Measurements from ENCODE around the gene KRTAP10-5.

DNA sequence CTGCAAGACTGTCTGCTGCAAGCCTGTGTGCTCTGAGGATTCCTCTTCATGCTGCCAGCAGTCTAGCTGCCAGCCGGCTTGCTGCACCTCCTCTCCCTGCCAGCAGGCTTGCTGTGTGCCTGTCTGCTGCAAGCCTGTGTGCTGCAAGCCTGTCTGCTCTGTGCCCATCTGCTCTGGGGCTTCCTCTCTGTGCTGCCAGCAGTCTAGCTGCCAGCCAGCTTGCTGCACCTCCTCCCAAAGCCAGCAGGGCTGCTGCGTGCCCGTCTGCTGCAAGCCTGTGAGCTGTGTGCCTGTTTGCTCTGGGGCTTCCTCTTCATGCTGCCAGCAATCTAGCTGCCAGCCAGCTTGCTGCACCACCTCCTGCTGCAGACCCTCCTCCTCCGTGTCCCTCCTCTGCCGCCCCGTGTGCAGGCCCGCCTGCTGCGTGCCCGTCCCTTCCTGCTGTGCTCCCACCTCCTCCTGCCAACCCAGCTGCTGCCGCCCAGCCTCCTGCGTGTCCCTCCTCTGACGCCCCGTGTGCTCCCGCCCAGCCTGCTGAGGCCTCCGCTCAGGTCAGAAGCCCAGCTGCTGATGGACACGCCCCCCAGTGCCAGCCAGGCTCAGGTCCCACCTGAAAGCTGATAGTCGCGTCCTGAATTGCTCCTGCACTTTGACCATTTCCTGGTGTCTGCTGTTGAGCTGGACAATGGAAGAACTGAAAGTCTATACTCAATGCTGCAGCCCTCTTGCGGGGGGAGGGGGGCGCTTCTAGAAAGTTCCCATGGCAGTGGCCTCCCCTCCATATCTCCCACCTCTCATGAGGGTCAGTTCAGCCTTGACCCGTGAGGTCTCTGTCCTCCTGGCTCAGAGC, 5.7 kb downstream of the KRTAP10-5 start:
- TF ChIP-seq, protein P1, sequence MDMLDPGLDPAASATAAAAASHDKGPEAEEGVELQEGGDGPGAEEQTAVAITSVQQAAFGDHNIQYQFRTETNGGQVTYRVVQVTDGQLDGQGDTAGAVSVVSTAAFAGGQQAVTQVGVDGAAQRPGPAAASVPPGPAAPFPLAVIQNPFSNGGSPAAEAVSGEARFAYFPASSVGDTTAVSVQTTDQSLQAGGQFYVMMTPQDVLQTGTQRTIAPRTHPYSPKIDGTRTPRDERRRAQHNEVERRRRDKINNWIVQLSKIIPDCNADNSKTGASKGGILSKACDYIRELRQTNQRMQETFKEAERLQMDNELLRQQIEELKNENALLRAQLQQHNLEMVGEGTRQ (CRISPR knock-in tag; IDR thresholded peaks at IDR 0.05): no peak
- no peak for TF ChIP-seq TAF1 (IDR thresholded peaks at IDR 0.05; ENCODE audit: control insufficient read depth, extremely low read depth, insufficient read depth, low read length, severe bottlenecking)
- no peak for TF ChIP-seq MYBL2 (IDR thresholded peaks at IDR 0.05; ENCODE audit: low read depth)
- TF ChIP-seq MYBL2 (CRISPR knock-in tag; IDR thresholded peaks at IDR 0.05; ENCODE audit: borderline replicate concordance): no peak
- no peak for TF ChIP-seq MTF1 (CRISPR knock-in tag; IDR thresholded peaks at IDR 0.05; ENCODE audit: borderline replicate concordance)
- no peak for TF ChIP-seq TCF7L2 (IDR thresholded peaks at IDR 0.05; ENCODE audit: low read depth, low read length)
